NCI-H1105 (cell line): Measurements from ENCODE around the gene CASZ1.

Experiments used
- DNase-seq: peaks from one replicate; lab custom pipeline; 2025; lab: John Stamatoyannopoulos, UW

CASZ1 gene

DNA sequence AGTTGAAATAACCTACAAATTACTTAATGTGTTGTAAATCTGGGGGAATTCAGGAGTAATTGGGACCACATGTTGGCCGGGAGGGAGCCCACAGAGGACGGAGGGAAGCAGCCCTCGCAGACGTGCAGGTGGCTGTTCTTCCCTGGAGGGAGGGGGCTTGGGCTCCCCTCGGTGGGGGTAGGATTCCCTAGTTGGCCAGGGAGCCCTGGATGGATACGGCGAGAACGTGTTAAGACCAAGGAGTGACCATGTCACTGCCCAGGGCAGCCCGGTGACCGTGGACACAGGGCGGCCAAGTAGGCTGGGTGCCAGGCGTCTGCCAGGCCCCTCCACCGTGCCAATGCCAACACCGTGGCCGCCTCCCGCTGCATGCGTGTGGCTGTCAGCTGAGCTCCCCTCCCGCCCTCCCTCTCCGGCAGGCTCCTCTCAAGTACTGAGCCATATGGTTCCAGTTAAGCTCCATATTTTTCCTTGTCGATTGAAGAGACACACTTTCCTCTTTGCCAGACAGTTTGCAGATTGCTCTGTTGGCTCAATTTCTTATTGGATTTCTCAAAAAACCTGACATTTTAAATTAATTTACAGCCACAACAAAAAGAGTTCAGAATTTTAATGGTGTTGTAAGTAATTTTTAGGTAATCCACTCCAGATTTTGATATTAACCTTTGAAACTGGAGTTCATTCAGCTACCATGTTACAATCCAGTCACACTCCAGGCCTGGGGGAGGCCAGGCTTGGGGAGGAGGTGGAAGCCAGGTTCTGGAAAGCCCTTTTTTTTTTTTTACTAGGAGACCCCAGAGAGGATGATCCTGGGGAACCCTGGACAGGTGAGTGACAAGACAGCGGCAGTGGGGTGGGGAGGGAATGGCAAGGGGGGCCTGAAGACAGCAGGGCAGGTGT is 71.2 kb downstream of the CASZ1 start:
- peak; percentile 6 for DNase-seq

DNA sequence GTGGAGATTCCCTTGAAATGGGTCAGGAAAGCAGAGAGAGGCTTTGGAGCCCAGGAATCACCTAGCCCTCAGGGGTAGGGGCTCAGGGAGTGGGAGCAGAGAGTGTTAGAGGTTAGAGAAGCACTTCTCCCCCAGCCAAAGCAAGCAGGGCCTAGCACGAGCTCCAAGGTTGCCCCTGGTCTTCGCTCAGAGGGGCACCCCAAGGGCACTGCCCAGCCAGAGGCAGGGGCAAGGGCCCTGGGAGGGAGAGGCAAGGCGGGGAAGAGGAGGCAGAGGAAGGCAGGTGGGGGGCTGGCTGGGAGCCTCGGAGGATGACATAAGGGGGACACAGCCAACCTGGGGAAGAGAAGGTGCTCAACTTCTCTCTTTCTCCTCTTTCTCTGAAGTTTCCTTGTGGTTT is 71.9 kb downstream of the CASZ1 start:
- DNase-seq = no peak

DNA sequence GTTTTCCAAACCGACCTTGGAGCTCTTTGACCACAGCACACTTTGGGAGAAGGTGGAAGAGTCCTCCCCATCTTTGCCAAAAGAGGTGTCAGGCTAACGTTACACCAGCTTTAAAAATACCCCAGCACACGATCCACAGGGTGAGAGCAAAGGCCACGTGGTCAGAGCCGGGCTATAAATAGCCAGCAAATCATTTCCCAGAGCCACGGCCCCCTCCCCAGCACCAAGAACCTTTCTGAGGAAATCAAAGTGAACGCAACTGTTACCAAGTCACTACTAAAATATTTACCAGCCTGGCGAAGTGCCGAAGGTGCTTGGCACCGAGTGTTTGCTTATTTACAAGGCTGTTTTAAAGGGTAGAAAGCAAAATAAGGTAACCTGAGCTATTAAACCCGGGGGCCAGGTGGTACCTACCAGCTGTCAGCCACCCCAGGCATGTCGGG is 72.4 kb downstream of the CASZ1 start:
- peak; percentile 34 for DNase-seq

DNA sequence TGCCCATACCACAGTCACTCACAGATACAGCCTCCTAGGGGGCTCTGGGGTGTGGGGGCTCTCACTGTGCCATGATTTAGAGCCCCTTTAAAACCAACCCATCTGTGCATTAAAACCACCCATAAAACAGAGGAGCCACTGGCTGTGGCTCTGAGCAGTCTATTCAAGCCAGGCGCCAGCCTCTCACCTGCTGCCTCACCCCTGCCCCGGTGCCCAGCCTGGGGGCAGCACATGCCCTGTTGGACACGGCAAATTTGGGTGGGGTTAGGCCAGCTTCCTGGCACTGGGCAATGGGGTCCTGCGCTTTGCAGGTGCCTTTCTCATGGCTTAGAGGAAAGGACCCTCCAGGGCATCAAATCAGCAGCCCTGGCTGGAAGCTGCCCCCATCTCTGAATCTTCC is 73.1 kb downstream of the CASZ1 start:
- DNase-seq = no peak

DNA sequence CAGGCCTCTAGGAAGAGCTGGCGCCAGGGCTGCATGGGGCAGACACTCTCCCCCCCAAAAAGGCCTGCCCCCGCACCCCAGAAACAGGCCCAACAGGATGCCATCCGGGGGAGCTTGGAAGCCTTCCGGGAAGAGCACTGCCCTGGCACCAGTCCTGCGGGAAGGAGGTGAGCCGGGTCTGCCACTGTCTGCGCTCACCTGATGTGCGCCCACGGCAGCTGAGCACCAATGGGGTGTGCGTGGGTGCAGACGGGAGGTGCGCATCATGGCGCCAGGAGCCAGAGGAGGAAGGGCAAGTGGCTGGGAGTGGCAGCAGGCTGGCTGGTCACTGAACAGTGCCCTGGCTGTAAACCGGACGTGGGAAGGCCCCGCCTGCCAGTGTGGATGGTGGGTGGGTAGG is 73.6 kb downstream of the CASZ1 start:
- DNase-seq = no peak

DNA sequence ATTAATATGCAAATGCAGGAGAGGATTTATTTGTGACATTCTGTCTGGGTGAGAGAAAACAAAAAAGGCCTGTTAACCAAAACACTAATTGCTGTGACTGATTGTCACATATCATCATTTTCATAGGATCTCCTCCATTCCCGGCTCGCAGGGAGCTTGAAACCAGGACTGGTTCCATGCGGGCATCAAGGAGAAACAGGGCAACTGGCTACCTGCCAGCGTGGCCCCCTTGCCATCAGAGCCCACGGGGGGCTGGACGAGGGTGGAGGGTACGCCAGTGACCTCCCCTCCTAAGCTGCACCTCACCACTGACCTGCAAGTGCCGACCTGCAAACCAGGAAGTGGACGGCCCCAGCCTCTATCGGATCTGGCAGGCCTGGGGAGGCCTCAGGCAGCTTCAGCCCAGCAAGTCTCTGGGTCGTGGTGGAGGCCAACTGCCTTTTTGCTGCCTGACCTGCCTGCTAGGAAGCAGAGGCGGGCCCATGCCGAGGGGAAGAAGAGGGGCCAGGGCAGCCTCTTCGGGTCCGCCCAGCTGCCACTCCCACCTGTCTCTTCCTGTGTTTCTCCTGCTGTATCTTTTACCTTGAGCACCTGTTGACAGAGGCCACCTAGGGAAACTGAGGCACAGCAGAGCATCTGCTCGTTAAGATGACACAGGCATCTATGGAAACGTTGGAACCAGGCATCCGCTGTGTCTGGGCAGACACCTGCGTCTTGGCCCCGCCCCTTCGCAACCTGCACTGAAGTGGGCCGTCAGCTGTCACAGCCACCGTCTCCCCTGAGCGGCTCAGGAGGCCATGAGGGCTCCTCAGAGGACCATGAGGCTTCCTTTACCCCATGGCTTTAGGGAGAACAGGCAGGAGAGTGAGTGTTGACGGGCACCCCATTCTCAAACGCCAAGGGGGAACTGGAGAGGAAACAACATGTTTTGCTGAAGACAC is 74.8 kb downstream of the CASZ1 start:
- no peak for DNase-seq

DNA sequence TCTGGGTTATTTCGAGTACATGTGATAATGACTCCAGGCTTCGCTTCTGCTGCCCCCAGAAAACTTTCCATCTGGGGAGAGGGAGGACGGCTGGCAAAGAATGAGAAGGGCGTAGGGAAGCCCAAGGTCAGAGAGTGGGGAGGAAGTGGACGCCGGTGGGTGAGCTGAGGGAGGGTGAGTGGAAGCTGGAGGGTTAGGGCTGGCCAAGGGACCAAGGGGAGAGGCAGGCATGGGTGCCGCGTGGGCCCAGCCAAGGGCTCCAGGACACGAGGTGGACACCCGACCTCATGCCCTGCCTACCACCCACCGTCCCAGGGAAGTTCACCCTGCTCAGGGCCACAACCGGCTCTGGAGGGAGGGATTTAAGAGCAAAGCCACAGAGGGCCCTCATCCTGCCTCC is 75.8 kb downstream of the CASZ1 start:
- no peak for DNase-seq

DNA sequence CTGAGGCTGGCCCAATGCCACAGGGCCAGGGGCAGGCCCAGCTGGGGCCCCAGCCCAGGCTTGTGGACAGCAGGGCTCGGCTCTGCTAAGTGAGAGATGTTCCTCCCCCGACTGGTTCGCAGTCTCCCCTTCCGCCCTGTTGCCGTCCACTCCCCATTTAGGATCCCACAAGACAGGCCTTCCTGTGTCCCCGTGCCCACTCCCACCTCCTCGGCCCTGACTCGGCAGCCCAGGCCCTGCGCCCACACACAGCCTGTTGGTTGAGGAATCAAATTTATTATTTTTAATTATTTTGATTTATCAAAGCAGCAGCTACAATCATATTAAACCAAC is 78.4 kb downstream of the CASZ1 start:
- no peak for DNase-seq

DNA sequence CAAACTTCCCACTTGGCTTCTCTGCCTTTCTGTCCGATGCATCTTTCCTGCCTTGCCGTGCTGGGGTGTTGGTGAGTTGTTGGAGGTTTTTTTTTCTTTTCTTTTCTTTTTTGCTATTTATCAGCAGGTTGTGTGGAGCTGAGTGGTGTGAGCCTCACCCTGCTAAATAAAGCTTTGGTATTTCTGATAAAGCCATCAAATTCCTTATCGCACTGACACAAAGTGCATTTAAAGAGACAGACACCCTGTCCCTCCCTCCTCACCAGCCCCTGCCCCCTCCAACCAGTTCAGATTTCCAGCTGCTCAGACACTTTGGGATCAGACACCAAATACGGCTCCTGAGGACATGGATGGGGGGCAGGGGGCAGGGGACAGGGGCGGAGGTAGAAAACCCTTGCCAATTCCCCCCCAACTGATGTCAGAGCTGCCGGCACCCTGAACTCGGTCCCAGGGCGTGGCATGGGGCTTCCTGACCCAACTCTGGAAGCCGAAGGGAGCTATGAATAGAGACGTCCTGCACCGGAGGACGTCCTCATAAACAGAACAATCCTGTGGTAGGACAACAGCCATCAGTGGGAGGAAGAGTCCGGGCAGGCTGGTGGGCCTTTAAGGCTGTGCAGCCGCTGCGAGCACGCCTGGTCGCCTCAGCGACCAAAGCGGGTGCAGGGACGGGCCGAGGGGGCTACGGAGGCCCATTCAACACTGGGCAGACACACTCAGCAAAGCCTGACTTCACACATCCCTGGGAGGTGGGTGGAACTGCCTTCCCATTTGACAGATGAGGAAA is 79.0 kb downstream of the CASZ1 start:
- DNase-seq = no peak

DNA sequence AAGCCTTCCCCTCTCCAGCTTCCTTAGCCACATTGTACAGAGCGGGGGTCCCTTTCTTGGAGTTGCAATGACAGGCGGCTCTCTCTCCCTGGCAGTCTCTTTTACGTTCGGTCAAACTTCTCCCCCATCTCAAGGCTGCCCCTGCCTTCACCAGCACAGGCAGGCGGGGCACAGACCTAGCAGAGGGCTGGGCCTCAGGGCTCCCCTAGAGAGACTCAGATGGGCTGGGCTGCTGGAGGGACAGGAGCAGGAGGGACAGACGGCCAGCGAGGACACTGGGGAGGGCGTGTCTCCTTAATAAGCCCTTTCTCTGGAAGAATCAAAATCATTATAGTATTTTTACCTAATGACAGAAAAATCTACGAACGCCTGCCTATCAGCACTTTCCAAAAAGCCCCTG is 79.6 kb downstream of the CASZ1 start:
- no peak for DNase-seq

DNA sequence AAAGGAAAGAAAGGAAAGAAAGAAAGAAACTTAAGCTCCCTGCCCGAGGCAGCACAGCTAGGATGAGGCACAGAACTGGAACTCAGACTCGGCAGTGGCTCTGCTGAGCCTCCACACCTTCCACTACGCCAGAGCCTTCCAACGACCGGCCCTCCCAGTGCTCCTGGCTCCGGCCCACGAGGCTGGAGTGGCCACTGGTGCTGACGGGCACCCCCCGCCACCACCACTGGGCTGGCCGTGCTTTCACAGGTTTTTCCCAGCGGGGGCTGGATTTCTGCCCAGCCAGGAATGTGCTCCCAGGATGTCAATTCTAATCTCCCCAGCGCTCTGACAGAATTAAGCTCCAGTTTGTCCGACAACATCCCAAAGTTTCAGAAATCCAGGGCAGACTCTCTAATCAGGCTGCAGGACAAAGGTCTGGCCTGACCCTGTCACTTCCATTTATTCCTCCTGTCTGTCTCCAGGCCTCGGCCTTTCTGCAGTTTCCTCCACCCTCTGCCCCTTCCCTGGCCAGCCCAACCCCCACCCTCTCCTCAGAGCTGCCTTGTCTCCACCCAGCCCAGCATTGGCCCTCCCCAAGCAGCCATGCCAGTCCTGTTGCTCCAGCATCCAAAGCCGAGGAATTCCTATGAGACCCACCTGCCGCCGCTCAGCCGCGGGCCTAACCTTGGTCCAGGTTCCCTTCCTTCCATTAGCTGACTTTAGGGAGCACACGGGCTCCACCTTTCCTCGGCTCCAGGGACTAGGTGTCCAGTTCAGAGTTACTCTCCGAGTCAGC is 81.9 kb downstream of the CASZ1 start:
- no peak for DNase-seq

DNA sequence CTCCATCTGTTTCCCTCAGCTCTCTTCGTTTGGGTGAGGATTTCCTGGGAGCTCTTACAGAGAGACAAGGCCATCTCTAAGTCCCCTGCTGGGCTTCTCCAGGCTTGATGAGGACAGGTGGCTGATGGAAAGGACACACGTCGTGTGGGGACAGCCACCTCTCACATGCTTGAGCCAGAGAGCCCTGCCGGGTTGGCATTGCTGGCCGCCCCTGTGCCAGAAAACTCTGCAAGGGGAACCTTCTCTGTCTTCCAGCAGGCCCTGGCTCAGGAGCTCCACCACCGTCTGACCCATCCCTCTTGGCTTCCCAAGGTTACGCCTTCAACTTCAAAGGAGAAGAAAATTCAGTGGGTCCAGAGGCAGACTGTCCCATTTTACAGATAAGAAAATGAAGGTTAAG is 82.8 kb downstream of the CASZ1 start:
- no peak for DNase-seq

DNA sequence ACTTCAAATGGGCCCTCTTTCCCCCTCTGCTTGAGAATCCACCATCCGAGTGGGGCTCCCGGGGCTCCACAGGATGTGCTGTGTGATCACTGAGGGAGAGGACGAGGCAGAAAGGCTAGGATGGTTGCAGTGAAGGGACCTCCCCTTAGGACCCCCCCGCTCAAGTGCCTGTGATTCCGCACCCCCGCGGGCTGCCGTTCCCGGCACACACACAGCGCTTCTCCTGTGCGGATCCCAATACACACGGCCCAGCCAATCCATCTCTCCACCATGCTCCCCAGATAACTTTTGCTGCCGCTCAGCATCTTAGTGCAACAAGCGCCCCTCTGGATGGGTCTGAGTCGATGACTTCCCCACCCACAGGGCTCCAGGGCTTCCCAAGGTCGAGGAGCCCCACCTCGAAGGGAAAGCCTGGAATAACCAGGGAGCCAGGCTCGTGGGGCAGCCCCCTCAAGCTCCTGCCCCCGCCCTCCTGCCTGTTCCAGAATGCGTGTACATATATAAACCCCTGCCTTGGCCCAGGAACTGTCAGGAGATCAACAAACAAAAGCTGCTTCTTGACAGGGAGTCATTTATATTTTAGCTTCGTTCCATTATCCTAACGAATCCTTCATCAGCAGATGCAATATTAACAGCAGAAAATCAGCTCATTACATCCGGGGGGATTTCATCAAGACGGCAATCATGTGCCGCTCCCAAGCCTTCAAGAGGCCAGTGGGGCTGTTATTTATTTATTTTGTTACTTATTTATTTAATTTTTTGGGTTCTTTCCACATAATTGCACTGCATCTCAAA is 83.7 kb downstream of the CASZ1 start:
- DNase-seq = no peak

DNA sequence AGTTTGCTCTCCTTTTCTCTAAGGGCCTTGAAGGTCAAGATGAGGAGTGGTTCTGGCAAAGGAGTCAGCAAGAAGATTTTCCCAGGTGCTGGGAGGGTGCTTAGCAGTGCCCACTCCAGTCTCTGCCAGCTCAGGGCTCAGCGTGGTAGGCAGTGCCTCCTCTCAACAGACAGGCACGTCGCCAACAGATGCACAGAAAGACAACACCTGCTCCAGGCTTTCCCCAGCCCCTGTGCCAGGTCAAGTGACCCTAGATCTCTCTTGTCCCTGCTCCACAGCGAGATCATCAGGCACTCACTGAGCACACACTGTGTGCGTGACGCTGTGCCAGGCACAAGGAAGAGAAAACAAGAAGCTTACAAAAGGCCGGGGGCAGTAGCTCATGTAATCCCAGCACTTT is 86.0 kb downstream of the CASZ1 start:
- peak; percentile 59 for DNase-seq

DNA sequence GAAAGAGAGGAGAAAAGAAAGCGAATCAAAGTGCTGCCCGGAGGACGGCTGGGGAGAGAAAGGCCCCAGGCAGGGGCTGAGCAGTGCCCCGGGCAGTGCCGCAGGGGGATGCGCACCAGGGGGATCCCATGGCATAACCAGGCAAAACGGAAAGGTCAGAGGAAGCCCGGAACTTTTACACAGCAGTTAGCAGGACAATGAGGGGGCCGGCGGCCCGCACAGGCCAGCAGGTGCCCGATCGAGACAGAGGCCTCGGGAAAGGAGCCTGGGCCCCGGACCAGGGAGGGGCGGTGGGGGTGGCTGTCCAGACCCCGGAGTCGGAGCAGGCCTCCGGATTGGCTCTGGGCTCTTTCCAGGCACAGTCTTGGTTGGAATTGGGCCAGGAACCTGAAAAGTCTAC is 86.8 kb downstream of the CASZ1 start:
- no peak for DNase-seq

DNA sequence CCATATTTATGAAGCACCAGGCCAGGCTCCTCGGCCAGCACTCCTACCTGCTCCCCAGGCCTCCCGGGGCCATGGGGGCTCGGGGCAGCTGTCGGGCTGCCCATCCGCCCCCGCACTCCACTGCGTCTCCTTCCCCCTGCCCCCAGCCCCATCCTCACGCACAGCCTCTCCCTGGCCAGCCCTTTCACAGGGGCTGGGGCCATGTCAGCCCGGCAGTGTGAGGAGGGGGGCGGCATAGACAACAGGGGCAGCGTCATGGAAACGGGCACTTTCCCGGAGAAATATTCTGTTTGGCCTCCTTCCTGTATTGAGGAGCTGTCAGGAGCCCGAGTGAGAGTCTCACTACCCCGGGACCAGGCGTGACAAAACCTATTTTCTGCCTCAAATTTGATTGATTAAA is 87.3 kb downstream of the CASZ1 start:
- no peak for DNase-seq

DNA sequence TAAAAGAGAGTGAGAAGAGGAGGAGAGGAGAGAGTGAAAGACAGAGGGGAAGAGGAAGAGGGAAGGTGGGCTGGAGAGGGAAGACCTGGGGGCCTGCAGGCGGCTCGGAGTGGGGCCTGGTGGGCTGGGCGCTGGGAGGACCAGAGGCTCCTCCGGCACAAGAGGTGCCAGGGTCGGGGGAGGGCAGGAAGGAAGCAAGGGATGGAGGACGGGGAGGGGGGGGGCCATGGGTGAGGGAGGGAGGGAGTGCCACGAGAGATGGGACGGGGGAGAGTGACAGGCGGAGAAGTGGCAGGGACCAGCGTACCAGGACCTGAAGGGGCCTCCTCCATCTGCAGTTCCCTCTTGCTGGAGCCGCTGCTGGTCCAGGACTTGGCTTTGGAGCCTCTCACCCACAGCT is 87.7 kb downstream of the CASZ1 start:
- DNase-seq = no peak

DNA sequence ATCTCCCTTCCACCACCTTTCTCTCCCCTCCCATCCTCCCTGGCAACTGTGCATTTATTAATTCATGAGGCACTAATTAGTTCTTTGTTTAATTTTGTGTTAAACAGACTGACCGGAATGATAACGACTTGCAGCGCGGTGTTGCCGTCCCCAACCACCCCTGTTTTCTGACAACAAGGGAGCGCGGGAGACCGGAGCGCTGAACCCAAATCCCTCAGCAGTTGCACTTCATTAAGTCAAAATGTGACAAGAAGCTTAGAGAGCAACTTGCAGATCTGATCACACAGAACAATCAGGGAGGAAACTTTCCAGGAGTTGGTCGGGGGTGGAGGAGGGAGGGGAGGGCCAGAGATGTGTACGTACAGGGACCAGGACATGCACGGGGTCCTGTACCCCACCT is 89.2 kb downstream of the CASZ1 start:
- no peak for DNase-seq

DNA sequence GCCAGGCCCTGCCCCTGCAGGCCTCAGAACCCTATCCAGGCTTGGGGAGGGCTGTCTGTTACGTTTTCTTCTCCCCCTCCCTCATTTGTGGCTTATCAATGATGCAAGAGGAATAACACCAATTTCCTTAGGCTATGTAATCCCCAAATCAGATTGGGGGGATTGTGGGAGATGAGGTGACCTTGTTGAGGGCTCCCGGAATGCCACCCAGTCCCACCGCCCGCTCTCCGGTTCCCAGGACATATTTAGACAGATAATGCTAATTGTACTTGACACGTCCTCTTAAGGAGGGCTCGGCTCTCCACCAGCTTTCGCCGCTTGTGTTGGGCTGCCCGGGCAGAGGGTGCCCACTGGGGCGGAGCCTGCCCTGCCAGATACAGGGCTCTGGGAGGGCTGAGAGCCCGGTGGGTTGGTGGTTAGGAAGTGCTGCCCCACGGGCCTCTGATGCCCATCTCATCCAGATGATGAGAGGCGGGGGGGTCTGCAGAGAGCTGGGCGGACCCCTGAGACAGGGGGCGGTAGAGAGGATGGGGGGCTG is 90.0 kb downstream of the CASZ1 start:
- DNase-seq = no peak

DNA sequence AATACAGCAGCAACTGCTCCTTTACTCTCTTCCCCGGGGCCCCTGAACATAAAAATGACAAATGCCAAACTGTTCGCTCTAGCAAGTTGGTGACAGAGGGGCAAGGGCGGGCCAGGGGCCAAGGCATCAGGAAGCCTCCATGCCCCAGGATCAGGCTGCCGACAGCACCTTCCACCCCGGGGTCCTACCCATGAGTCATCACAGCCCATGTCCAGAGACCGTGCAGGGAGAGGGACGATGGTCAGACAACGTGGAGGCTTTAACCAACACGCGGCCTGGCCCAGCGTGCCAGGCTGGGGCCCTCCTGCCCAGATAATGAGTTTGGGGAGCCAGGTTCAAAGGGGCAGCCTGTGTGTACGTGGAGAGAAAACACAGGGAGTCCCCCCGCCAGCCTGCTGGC is 90.5 kb downstream of the CASZ1 start:
- no peak for DNase-seq
